Putamen (tissue), 1 donor: ENCODE results near the gene MAPK4.

Experiments
- DNase-seq: peaks from one replicate; pipeline ENCODE4 v3.0.0-alpha.2; 2016; ENCODE audit warnings: low spot score

MAPK4 gene

DNA sequence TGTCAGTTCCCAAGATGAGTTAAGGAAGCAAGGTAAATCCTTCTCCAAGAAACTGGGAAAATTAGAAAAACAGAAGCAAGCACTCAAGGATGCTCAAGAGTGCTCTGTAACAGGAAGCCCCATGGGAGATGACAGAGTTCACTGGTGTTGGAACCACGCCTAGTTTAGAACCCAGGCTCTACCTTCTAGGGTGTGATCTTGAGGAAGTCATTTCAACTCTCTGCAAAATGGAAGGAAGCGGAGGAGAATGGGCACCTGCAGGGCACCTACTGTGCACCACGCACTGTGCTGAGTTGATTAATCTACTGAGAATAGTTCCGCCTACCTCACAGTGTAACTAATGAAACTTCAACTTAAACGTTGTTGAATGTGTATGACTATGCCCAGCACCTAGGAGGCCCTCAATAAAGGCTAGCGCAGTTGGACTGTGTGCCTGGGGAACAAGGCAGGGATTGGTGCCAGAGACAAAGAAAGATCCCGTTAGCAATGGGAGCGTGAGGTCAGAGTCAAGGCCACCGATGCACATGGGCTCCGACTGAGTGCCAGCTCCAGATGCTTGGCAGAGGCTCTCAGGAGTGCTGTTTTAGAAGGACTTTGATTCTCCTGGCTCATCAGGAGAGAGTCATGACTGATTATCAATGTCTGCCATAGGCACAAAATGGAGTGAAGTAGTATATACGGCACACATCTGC lies 93.7 kb downstream of the MAPK4 start:
- no peak for DNase-seq

DNA sequence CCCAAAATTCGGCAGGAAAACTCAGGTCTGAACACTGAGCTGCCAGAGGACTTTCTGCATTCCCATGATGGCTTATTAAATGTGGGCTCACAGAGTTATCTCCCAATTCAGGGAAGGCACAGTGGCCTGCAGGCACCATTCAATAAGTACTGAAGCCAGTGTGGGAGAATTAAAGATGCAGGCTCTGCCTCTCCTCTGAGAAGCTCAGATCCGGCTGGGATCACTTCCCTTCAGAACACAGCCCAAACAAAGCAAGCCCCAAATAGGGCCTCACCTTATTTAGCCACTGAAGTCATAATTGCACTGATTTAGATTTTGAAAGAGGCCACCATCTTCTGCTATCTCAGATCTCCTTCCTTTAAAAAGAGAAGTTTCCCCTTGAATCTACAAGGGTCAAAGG lies 94.3 kb downstream of the MAPK4 start:
- DNase-seq: no peak

DNA sequence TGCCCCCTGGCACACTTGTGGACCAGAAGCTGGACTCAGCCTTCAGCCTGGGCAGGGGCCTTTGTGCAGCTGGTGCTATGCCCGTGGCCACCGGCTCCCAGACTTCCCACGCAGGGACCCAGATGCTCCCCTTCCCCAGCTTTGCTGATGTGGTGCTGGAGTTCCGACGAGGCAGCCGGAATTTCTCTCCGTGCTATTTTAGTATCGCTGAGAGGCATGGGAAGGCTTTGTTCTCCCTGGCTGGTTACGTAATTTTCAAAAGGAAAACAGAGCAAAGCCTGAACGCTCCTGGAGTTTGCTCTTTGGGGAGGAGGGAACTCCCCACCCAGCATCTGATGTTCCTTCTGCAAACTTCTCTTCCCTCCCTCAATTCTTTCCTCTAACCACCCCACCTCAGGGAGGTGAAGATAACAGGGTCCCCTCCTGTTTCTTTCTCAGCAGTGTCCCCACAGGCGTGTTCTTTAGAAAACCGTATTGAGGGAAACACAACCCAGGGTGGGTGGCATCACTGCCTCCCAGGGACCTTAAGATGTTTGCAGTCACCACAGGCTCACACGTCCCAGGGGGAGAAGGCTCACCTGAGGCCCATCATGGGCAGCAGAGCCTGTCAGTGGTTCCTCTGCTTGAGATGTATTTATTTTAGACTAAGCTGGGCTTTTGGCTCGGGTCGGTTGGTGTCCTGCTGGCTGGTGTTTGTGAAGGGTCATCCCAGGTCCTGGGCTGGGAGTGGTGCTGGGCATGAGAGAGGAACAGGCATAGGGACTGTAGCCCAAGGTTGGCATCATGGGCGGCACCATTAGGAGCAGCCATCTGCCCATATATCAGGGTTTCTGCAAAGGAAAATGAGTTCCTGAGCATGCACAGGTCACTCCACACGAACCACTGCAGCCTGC lies 95.0 kb downstream of the MAPK4 start:
- DNase-seq: peak; percentile 84

DNA sequence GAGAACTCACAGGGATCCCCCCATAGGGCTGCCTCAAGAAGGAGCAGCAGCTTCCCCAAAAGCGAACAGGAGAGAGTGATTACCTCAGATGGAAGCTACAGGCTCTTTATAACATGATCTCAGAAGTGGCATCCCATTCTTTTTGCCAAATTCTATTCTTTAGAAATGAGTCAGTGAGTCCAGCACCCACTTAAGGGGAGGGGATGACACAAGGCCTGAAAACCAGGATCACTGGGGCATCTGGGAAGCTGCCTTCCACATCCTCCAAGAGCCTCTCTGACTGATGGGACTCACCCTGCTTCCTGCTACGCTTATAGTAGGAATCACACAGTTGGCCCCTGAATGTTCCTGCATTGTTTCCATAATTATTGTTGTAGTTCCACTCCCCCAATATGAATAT lies 96.5 kb downstream of the MAPK4 start:
- DNase-seq: no peak

DNA sequence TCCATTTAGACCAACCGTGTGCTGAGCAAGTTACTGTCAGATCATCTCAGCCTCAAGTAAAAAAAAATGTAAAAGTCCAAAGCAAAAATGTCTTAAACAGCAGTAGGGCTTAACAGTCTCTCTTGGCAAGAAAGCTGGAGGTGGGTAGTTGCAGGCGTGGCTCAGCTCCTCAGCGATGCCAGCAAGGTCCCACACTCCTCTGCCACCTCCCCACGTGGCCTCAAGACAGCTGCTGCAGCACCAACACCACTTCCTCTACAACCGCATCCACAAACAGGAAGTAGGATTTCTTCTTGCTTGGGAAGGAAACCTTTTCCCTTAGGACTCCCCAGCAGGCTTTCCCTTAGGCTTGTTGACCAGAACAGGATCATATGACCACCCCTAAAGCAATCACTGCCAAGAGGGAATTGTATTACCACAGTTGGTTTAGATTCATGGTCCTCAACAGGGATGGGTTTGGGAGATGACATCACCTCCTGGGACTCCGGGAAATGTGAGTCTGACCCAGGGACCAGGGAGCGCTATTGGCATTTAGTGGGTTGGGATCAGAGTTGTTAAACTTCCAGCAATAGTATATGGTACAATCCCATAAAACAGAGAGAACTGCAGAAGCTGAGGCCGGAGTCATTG lies 97.1 kb downstream of the MAPK4 start:
- no peak for DNase-seq

DNA sequence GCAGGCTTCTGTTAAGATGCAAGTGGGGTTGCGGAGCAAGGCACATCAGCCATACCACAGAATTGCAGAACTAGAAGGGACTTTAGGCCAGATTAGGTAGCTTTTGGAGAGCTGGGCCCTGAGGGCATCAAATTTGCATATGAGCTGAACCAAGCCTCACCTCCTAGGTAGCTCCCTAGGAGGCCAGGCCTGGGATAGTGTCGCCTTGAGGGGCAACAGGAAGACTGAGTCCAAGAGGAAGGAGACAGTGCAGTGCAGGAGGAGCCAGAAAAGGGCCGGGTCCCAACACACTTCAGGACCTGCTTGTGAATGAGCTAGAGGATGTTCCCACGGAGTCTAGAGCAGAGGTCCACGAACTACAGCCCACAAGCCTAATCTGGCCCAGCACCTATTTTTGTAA lies 98.7 kb downstream of the MAPK4 start:
- DNase-seq: no peak

DNA sequence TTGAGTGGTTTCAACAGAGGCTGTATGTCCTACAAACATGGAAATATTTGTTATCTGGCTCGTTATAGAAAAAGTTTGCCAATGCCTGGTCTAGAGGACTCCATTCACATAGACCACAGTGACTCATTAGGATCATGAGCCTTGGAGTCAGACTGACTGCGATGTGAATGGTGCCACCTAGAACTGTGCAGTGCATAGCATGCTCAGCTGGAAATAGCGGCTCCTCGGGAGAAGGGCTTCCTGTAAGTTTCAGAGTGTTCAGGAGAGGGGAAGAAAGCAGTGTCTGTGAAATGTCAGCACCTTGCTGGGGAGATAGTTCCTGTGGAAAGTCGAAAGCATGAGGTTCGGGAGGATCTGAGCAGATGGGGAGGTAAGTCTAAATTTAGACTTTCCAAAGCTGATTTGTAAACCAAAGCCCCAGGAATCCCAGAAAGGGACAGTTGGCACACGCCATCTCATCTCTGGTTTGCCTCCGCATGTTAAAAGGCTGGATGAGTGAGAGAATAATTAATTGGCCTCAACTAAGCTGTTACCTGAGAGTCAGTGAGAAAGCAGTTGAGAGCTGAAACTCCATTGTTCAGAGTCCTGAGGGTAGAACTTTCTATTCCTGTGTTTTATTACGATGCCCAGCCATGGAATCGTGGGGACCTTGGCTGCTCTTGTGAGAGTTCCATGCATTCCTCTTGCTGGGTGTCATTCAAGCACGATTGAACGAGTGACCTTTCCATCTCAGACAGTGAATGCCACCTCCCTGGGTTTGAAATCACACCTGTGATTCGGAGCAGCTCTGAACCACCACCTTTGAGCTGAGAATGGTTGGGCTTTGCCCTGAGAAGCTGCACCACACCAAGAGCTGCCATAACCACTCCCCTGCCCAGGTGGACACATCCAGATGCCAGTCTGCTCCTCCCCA lies 99.5 kb downstream of the MAPK4 start:
- no peak for DNase-seq

DNA sequence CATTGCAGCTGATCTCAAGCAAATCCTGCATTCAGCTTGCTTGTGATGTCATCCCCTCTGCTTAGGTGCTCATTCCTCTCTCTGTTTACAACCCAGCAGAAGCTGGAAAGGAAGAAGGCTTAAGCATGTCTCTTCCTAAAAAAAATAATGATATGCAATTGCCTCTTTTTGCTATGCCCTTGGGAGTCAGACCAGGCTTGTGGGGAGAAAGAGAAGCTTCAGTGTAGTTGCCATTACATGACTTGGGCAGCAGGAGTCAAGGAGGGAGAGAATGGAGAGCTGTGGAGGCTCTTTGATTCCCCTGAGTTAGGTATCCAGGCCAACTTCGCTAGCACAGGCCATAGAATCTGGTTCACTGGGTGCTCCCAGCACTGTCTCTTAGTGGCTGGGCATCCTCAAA lies 101.1 kb downstream of the MAPK4 start:
- DNase-seq: no peak

DNA sequence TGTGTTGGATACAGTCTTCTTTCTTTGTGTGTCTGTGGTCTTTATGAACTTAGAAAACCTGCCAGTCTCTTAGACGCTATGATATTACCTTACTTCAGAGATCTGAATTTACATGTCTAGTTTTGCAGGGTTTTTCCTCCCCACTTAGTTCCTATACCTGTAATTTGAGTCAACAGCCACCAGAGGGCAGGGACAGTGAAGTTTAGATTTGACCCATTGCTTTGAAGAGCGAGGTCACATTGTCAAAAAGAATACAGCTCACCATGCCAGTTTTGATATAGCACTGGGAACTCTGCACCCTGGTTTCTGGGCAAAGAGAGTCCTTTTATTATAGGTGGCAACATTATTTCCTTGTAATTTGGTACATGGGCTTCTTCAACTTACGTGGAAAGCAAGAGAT lies 102.3 kb downstream of the MAPK4 start:
- no peak for DNase-seq

DNA sequence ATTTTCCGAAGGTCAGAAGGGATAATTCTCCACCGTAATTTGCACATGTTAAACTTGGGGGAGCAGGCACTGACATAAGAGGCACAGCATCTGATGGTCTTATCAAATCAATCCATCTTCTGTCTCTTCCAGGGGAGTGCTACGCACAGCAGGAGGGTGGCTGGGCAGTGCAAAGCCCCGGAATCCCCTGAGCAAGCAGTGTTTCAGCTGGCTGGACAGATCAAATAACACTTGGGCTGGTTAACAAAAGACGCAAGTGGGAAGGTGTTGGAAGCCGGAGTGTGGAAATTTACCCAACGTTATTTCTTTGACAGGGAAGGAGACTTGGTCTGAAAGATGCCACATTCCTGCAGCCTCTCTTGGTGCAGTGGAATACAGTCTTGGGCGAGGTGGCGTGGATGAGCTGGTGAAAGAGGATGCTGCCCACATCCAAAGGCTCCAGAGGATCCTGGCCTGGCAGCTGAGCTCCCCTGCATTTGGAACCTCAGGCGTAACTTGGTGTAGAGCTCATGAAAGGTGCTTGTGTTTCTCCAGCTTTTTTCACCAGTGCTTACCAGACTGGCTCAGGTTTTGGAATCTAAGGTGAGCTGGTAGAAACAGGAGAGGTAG lies 103.0 kb downstream of the MAPK4 start:
- DNase-seq: no peak

DNA sequence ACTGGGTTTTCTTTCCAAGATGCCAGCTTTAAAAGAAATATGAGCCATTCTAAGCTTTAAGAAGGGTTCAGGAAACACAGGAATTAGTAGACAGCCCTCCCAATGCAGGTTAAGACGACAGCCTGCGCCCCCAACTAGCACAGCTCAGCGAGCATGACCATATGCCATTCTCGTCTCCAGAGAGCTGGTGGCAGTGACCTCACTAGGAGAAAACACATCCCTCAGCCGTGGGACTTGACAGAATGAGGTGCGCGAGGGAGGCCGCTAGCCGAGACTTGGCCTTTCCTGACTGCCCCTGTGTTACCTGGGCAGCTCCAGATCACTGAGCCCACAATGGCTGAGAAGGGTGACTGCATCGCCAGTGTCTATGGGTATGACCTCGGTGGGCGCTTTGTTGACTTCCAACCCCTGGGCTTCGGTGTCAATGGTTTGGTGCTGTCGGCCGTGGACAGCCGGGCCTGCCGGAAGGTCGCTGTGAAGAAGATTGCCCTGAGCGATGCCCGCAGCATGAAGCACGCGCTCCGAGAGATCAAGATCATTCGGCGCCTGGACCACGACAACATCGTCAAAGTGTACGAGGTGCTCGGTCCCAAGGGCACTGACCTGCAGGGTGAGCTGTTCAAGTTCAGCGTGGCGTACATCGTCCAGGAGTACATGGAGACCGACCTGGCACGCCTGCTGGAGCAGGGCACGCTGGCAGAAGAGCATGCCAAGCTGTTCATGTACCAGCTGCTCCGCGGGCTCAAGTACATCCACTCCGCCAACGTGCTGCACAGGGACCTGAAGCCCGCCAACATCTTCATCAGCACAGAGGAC lies 103.9 kb downstream of the MAPK4 start:
- no peak for DNase-seq

DNA sequence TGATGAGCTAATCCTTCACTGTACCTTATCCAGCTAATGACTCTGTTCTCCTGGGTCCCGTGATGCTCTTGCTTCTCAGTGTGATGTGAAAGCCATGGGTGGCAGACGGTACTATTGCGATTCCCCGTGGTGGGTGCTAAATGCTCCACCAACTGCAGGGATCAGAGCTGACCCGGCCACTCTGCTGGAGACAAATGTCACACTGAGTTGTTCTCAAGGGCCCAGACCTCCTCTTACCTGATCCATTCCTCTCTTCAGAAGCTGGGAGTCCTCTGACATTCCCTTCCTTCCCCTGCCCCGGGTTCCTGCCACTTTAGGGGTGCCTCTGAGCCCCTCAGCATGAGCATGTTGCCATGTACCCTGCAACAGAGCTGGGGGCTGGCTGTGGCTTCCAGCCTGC lies 105.1 kb downstream of the MAPK4 start:
- no peak for DNase-seq

DNA sequence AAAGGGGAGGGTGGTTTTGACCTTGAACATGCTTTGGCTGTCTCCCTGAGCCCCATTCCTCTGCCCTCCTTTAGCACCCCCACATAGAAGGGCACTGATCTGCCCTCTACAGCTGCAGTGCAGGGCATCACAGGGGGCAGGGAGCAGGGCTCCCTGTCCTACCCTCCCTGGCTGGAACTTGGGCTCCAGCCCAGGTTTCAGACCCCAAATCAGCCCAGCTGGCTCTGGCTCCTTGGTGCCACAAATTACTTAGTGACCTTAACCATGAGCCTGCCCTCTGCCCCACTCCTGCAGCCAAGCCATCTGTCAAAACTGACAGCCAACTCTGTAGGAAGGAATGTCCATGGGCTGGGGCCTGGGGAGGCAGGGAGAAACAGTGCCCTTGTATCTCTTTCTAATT lies 105.6 kb downstream of the MAPK4 start:
- DNase-seq: no peak

DNA sequence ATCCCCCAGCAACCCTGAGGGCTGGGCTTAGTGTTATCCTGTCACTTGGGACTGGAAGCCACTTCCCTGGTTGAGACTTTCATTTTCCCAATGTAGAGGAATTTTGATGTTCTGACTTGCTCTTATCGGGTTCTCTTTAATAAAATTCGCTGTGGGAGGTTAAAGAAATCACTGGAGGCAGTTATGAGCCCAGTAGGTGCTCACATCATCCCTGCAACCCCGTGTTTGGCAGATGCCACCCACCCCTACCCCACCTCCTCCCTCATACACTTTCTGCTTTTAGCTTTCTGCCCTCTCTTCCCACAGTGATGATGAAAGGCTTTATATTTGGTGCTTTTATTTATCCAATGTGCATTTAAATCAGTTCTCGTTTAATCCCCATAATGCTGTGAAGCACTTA lies 106.6 kb downstream of the MAPK4 start:
- DNase-seq: peak; percentile 84

DNA sequence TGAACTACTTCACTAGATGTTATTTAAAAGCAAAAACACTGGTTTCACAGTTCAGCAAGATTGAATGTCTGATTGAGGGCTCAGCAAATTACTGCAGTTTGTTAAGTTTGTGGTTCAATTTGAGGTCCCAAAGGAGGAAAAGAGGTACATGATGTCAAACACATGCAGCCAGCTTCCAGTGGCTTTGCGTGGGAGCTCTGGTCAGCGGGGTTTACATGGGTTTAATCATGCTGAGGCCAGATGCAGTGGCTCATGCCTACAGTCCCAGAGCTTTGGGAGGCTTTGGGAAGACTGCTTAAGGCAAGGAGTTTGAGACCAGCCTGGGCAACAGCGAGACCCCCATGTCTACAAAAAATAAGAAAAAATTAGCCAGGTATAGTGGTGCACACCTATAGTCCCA lies 111.5 kb downstream of the MAPK4 start:
- no peak for DNase-seq

DNA sequence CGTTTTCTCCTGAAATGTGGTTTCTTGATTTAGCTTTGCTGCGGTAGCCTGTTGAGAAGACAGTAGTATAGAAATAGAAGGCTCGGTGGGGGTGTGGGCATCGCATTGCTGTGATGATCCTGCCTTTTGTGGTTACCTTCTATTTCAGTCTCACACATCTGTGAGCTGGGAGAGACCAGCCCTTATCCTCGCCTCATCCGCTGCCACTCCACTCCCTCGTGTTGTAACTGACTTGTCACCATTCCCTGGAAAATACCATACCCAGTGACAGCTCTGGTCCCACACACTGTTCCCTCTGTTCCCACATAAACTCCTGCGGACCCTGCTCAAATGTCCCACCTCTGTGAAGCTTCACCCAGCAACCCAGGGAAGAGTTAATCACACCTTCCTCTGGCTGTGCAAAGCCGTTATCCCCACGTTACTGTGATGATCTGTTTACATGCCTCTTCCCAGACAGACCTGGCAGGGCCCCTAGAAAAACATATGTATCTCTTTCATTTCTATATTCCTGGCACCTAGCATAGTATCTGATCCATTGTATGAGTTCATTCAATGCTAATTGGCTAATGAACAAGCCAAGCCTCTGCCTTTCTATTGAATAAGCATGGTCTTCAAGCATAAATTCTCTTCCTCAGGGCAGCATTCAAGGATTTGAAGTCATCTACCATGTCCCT lies 114.6 kb downstream of the MAPK4 start:
- DNase-seq: no peak

DNA sequence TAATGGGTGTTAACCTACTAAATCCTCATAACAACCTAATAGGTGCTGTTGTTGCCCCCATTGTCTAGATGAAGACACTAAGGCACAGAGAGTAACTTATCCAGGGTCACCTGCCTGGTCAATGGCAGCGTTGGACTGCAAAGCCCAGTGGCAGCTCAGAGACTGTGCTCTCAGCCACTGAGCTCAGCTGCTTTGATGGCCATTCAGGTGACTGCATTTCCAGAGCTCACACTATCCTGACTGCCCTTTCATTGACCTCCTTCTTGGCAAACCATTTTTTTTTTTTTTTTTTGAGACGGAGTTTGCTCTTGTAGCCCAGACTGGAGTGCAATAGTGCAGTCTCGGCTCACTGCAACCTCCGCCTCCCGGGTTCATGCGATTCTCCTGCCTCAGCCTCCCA lies 115.2 kb downstream of the MAPK4 start:
- DNase-seq: no peak

DNA sequence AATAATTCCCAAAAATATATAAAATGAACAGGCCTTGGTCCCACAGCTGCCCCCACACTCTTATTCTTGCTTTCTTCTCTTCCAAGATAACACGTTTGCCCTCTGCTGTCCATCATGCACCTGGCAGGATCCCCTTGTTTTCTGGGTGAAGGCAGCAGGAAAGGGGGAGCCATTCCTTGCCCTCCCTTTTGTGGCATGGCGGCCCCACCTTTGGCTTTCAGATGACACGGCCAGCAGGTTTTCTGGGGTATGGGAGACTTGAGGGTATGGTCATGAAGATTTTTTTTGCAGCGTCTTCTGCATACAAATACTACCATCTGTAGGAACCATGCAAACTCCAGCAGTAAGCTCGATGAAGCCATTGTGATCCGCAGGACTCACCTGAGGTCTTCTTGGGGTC lies 118.8 kb downstream of the MAPK4 start:
- DNase-seq: no peak

DNA sequence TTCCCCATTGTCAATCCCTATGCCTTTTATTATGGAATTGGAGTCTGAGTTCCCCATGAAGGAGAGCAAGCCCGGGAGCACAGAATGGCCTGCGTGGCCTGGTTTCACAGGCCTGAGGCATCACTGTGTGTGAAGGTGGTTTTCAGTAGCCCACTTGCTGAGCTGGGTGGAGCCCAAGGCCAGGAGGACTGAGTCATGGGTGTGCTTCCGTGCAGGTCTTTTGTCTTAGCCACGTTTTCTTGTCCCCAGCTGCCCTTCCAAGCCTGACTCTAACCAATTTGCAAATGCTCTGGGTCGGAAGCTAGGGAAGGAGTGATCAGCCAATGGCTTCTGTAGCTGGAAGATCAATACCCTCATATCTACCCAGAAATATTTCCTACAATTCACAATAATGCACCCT lies 119.2 kb downstream of the MAPK4 start:
- no peak for DNase-seq

DNA sequence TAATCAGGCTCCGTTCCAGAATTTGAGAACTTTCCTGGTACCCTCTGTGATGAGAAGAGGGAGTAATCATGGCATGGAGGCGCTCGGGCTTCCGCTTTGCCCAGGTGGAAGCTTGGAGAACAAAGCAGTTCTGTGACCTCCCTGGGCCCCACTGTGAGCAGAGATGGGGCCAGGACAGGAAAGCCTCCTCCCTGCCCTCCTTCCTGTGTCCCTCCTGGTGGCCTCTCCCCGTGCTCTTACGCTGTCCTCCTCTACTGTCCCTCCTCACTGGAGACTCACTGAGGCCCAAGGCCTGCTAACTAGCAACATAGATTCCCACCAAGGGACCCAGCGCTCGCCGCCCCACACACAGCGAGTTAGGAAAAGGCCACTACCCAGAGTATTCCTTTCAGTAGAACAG lies 119.8 kb downstream of the MAPK4 start:
- no peak for DNase-seq
